BLaER1 (cell line): Measurements from ENCODE around the gene ZNF644.

ENCODE experiments used
- H3K27ac ChIP-seq: shearing (Covaris generic); formaldehyde crosslinking; 2 replicates; pipeline ENCODE4 v1.8.1; 2022
- H3K27me3 ChIP-seq: shearing (Covaris generic); formaldehyde crosslinking; 2 replicates; pipeline ENCODE4 v1.8.1; 2022
- H3K36me3 ChIP-seq: shearing (Covaris generic); formaldehyde crosslinking; 2 replicates; pipeline ENCODE4 v1.8.1; 2022
- H3K4me1 ChIP-seq: shearing (Covaris generic); formaldehyde crosslinking; 2 replicates; pipeline ENCODE4 v1.8.1; 2022
- H3K4me2 ChIP-seq: shearing (Covaris generic); formaldehyde crosslinking; 2 replicates; pipeline ENCODE4 v1.8.1; 2022
- H3K4me3 ChIP-seq: shearing (Covaris generic); formaldehyde crosslinking; 2 replicates; pipeline ENCODE4 v1.8.1; 2022
- H3K9ac ChIP-seq: shearing (Covaris generic); formaldehyde crosslinking; 2 replicates; pipeline ENCODE4 v1.8.1; 2022
- H3K9me3 ChIP-seq: shearing (Covaris generic); formaldehyde crosslinking; 2 replicates; pipeline ENCODE4 v1.8.1; 2022
- H4K20me1 ChIP-seq: shearing (Covaris generic); formaldehyde crosslinking; 2 replicates; pipeline ENCODE4 v1.8.1; 2022
- Cebpa-rat ChIP-seq: shearing (Covaris generic); IDR thresholded peaks from 2 replicates; pipeline ENCODE4 v1.8.1; 2022

The ZNF644 gene

DNA sequence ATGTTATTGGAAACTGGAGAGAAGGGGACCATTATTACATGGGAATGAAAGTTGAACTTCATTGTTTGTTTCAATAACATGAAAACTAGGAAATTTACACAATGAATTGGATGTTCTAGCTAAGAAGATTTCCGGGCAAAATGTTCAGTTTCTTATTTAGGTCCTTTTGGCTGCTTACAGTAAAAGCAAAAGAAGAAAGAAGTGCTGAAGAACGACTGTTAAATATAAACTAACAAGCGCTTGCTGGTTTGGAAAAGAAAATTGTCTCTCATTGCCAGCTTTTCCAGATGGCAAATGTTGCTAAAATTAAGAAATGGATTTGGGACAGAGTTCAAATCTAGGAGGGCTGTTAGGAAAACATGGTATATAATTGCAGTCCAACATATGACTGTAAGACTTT is 139.6 kb downstream of the ZNF644 start:
- no peaks in the 10 kb centered on the region for H3K36me3 ChIP-seq
- H4K20me1 ChIP-seq, result no peaks in the 10 kb centered on the region
- no peak overlapping the region for H3K27ac ChIP-seq
- H3K9ac ChIP-seq, result no peak overlapping the region
- no peak for TF ChIP-seq Cebpa-rat
- H3K27me3 ChIP-seq, result no peaks in the 10 kb centered on the region
- H3K4me1 ChIP-seq, result no peaks in the 10 kb centered on the region
- peaks cover 58% of the 10 kb centered on the region for H3K9me3 ChIP-seq
- no peak overlapping the region for H3K4me2 ChIP-seq
- H3K4me3 ChIP-seq, result no peak overlapping the region

- no peak for TF ChIP-seq Cebpa-rat
- Histone ChIP-seq H4K20me1 (no peaks in the 10 kb centered on the region), H3K36me3 (no peaks in the 10 kb centered on the region), H3K4me1 (no peaks in the 10 kb centered on the region), H3K9me3 (peaks cover 58% of the 10 kb centered on the region), H3K4me3 (no peak overlapping the region), H3K27me3 (no peaks in the 10 kb centered on the region), H3K27ac (no peak overlapping the region), H3K4me2 (no peak overlapping the region), H3K9ac (no peak overlapping the region)
Observed at GRCh38 chr1:90881034-90881433, 140.8 kb downstream of the ZNF644 start.

GRCh38 chr1:90879281-90879680 is 142.6 kb downstream of the ZNF644 start:
- Histone ChIP-seq H3K9me3 (peaks cover 58% of the 10 kb centered on the region), H3K9ac (no peak overlapping the region), H4K20me1 (no peaks in the 10 kb centered on the region), H3K27me3 (no peaks in the 10 kb centered on the region), H3K4me3 (no peak overlapping the region), H3K36me3 (no peaks in the 10 kb centered on the region), H3K4me2 (no peak overlapping the region), H3K4me1 (no peaks in the 10 kb centered on the region), H3K27ac (no peak overlapping the region)
- no peak for TF ChIP-seq Cebpa-rat

DNA sequence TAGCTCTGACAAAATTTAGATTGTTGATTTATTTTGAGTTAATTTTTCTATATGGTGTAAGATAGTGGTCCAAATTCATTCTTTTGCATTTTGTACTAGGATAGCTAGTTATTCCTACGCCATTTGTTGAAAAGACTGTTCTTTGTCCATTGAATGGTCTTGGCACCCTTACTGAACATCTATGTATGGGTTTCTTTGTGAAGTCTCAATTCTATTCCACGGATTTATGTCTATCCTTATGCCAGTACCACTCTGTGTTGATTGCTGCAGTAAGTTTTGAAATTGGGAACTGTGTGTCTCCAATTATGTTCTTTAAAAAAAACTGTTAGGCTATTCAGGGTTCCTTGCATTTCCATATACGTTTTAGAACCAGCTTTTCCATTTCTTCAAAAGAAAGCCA is 145.7 kb downstream of the ZNF644 start:
- Histone ChIP-seq H3K27me3 (no peaks in the 10 kb centered on the region), H3K9ac (no peak overlapping the region), H3K27ac (no peak overlapping the region), H3K4me1 (no peaks in the 10 kb centered on the region), H4K20me1 (no peaks in the 10 kb centered on the region), H3K4me2 (no peak overlapping the region), H3K36me3 (no peaks in the 10 kb centered on the region), H3K9me3 (peaks cover 32% of the 10 kb centered on the region), H3K4me3 (no peak overlapping the region)
- no peak for TF ChIP-seq Cebpa-rat
